HCT116 (cell line): ENCODE data around the gene DDX54.

Experiments used
- CBX3 ChIP-seq: IDR thresholded peaks from 2 replicates; pipeline ENCODE4 v1.6.1; 2012; ENCODE audit warnings: low read depth
- CTCF ChIP-seq, 3 experiments: fragments of 200-600 bp in 1 of 3; sonication (generic) in 1 of 3; IDR thresholded peaks in 2 of 3; conservative IDR thresholded peaks in 1 of 3; 2 replicates each; pipeline ENCODE4 v1.5.1; 2012 to 2017; ENCODE audit warnings: low read depth in 2 of 3, low read length in 2 of 3, antibody characterized with exemption in 1 of 3, borderline replicate concordance in 1 of 3, control low read depth in 1 of 3, mild to moderate bottlenecking in 1 of 3, mixed read lengths in 1 of 3, mixed run types in 1 of 3, moderate library complexity in 1 of 3; ENCODE audit not compliant: insufficient read depth in 1 of 3
- EGR1 ChIP-seq: IDR thresholded peaks from 2 replicates; pipeline ENCODE4 v1.6.1; 2012; ENCODE audit warnings: low read depth
- SIN3A ChIP-seq: IDR thresholded peaks from 2 replicates; pipeline ENCODE4 v1.6.1; 2012; ENCODE audit warnings: low read depth
- ZBTB33 ChIP-seq: IDR thresholded peaks from 2 replicates; pipeline ENCODE4 v1.6.1; 2011; ENCODE audit warnings: mild to moderate bottlenecking, low read length, moderate library complexity; ENCODE audit not compliant: insufficient replicate concordance; ENCODE audit errors: extremely low read depth
- ZNF274 ChIP-seq: fragments of 200-500 bp; sonication (Bioruptor generic); IDR thresholded peaks from 2 replicates; pipeline ENCODE4 v1.6.1; 2014; ENCODE audit warnings: mild to moderate bottlenecking, low read depth, low read length, inconsistent platforms

DNA sequence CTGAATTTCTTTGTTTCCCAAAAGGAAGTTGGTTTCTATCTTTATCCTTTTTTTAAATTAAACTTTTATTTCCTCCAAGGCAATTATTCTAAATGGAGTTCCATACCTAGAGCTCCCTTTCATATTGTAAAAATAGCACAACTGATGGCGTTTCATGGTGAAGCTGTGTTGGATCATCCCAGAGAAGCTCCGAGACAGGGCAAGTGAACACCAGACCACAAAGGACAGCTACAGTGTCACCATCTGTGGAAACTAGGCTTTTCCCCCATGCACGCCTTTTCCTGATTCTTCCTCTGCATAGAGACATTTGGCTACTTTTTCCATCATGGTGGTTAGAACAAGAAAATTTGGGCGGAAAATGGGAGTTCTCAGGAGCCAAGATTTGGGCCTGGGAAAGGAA lies 48.7 kb upstream of the DDX54 start:
- TF ChIP-seq CBX3 (no peak), ZBTB33 (no peak), CTCF (IDR thresholded peaks at IDR 0.05 in 2 of 3, conservative IDR thresholded peaks at IDR 0.05 in 1 of 3; ENCODE audit: borderline replicate concordance in 1 of 3, insufficient read depth in 1 of 3, low read depth in 2 of 3, low read length in 2 of 3) (no peak), SIN3A (no peak), ZNF274 (no peak), EGR1 (no peak)
